Measurements from ENCODE around the gene CPSF4.
A peak's percentile ranks its signal among the peaks of the same experiment; 100 is the strongest.
"Not testable (repeated sequence)": the region's sequence is repeated elsewhere in the genome, so short reads cannot be mapped to it uniquely, and the experiment has no call there.

Gene CPSF4

GRCh38 chr7:99408379-99409191 is 30.2 kb upstream of the CPSF4 start, which contains the start of the genes BUD31 and PDAP1:
Gene BUD31 (plus strand): TSS chr7:99408969. CDS start chr7:99411093, 2,124 bp downstream.
Gene PDAP1 (minus strand): TSS chr7:99408597. CDS start chr7:99408548, 49 bp downstream.
- peak; percentile 76 for DNase-seq

DNA sequence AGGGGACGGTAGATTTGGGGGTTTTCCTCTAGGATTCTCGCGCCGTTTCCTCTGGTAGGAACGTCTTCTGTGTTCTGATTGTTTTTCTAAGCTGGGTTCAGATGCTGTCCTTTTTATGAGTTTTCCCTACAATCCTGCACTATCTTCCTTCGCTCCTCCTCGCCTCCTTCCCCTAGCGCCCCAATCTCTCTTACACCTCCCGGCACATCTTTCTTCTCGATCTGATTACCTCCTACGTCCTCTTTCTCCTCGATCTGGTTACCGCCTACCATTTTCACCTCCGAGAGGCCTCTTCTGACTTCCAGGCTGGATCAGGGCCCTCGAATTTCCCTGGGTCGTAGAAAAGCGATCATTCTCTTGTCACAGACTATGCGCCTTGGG is 29.6 kb upstream of the CPSF4 start:
- DNase-seq: no peak

- no peak for DNase-seq
These were observed 28.9 kb upstream of the CPSF4 start for GRCh38 chr7:99409806-99410205.

DNA sequence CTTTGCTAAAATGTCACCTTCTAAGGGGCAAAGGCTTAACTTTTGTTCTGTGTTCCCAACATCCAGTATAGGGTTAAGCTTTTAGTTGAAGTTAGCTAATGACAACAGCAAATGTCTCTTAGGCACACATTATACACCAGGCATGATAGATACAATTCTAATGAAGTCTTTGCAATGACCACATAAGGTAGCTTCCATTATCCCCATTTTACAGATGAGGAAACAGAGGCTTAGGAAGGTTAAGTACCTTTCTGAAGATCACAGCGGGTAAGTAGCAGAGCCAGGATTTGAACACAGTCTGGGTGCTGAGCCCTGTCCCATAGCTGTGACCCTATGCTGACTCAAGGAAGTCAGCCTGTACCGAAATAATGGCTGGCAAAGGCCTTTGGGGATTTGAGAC is 28.1 kb upstream of the CPSF4 start:
- DNase-seq: no peak

- DNase-seq: peak; percentile 25
These were observed 23.1 kb upstream of the CPSF4 start for GRCh38 chr7:99415513-99416127.

GRCh38 chr7:99418260-99418659 is 20.5 kb upstream of the CPSF4 start:
- DNase-seq: no peak

GRCh38 chr7:99419323-99420021 is 19.3 kb upstream of the CPSF4 start:
- no peak for DNase-seq

DNA sequence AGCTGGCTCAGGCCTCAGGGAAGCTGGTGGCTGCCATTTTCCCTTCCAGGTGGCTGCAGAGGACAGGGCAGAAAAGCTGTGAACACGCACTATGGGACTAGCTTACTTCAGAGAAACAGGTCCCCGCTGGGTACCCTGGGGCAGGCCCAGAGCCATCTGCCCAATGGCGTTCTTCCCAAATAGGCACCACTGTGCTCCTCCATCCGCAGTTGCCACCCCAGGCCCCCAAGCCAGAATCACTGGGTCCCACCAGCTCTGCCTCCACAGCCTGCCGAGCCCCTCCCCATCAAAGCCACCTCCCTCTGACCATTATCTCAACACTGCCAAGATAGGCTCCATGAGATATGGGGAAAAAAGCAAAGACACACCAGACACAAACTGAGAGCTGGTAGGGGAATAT is 18.5 kb upstream of the CPSF4 start:
- no peak for DNase-seq

GRCh38 chr7:99420986-99421385 is 17.8 kb upstream of the CPSF4 start:
- no peak for DNase-seq

GRCh38 chr7:99422186-99422585 is 16.6 kb upstream of the CPSF4 start:
- peak; percentile 56 for DNase-seq

GRCh38 chr7:99422625-99423024 is 16.1 kb upstream of the CPSF4 start:
- peak; percentile 19 for DNase-seq

DNA sequence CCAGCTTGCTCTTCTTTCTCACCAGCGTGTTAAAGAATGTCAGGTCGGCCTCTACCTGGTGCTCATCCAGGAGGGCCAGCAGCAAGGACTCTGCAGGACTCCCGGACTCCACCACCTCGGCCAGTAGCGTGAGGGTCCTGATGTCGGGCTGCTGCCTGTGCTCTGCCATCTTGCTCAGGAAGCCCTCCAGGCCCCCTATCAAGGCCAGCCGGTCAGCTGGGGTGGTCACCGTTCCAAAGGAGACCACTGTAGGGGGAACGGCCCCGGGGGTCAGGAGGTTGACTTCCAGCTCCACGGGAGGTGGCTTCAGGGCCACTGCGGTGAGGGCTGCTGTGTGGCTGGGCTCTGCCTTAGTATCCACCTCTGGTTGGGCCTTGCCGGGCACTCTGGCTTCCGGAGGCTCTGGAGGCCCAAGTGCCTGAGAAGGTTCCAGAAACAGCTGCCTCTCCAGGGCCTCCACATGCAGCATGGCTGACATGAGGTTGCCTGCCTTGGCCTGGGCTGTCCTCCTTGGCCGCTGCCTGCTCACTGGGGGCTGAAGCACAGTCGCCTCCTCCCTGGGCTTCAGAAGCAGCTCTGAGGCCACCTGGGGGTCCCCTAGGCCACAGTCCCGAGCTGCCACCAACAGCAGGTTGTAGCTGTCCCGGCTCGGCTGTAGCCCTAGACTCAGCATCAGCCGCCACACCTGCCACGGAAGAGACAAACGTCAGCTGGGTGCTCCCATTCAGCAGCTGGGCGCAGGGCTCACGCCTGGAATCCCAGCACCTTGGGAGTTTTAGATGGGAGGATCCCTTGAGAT is 13.6 kb upstream of the CPSF4 start:
- DNase-seq: no peak

DNA sequence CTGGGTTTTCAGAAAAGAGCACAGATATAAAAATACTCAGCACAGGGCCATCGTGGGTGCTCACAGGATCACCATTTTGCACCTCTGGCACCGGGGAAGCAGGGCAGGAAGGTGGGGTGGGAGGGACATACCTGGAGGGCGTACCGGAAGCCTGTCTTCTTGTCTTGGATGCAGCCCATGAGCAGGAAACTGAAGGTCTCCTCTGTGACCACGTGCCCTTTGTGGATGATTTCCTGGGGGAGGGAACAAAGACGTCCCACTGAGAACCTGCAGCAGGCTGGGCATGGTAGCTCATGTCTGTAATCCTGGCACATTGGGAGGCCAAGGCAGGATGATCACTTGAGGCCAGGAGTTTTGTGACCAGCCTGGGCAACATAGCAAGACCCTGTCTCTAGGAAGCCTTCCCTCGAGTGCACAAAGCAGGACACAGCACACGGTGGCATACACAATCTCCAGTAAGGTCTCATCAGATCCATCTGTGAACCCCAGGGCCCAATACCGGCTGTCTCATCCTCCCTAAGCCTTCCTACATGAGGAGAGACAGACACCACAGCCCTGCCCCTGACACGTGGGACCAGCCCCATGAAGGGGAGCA is 9.7 kb upstream of the CPSF4 start:
- no peak for DNase-seq

GRCh38 chr7:99429756-99430155 is 9.0 kb upstream of the CPSF4 start:
- DNase-seq: no peak

GRCh38 chr7:99431756-99432540 is 6.8 kb upstream of the CPSF4 start:
- not testable (repeated sequence) for DNase-seq

- DNase-seq: no peak
These were observed 5.6 kb upstream of the CPSF4 start for GRCh38 chr7:99433158-99433557.

DNA sequence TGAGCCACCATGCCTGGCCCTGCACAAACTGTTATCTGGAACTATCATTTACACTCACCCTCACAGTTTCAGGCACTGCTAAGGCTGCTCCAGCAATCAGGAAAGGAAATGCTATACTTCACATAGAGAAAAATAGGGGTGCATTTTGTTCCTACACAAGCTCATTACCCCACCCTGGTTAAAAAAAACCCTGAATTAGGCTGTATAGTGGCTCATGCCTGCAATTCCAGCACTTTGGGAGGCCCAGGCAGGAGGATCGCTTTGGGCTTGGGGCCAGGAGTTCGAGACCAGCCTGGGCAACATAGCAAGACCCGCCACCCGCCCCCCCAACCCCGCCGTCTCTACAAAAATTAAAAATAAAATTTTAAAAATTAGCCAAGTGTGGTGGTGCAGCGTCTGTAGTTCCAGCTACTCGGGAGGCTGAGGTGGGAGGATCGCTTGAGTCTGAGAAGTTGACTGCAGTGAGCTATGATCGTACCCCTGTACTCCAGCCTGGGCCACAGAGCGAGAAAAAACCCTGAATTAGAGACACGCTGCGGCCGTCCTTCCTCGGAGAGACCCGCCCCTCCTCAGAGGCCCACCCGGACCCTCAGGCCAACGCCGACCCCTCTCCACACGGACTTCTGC is 684 bp upstream of the CPSF4 start:
- no peak for DNase-seq

- DNase-seq: no peak
These were observed 1.5 kb downstream of the CPSF4 start for GRCh38 chr7:99440195-99440594.

DNA sequence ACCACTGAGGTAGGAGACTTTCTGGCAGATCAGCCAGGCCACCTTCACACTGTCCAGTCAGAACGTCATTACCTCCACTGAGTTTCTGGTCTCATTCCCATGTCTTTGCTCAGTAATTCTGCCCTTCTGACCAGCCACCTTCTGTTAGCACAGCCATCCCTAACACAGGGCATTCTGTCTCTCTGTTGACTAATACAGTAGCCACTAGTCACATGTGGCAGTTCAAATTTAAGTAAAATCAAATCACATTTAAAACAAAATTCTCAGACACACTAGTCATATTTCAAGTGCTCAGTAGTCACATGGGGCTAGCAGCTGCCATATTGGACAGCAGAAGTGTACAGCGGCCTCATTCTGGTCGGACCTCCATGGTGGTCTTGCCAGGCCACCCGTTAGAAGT is 7.4 kb downstream of the CPSF4 start:
- DNase-seq: no peak

GRCh38 chr7:99447943-99448342 is 9.2 kb downstream of the CPSF4 start:
- peak; percentile 2 for DNase-seq

DNA sequence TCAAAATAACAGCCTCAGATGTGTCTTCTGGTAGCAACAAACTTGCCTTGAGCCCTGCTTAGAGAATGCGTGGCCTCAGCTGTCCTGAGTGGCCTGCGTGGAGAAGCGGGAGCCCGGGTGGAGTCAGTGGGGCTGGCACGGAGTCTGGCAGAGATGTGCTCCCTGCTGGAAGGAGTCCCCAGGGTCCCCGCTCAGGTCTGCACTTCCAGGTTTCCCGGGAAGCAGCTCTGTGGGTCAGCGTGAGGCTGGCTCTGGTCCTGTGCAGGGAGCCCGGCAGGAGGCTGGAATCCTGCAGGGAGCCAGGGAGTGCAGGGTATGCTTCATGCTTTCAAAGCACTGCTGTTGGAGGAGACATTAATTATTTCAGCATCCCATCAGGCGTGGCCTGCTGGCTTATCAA is 10.1 kb downstream of the CPSF4 start:
- no peak for DNase-seq
